Measurements from ENCODE around the gene ARHGAP28. TPM values are rescaled to one million over a fixed set of nuclear protein-coding genes. Genes with fewer than 3 reads are reported as not detected.

The ARHGAP28 gene
- total RNA-seq, 4 donors from 2014 or later = 1.1 to 26.3 (median 2.6) TPM

DNA sequence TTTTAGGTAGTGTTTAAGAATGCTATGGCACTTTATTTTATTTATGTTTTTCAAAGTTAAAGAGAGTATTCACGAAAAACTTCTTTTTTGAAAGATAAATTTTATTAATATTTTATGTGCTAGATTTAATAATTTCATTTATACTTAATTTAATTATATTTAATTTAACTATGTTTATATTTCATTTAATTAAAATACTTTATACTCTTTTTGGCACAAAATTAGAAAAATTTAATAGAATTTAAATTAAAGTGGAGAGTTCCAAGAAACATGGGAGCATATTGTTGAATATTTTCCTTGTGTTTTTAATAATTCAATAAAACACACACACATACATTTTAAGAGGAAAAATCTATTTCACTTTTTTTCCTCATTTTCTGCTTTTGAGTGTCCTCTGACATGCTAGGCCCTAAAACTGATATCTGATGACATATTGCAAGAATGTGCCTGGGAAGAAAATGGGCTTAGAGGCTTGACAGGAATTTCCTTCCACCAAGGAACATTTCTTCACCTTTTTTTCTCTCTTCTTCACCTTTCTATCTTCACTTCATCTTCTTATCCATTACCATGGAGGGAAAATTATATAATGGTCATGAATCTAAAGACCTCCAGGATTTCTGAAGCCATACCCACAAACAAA lies 15.4 kb downstream of the ARHGAP28 start:
- peaks cover 0 to 6% (median 0%) of the 10 kb centered on the region in 4 donors for H3K4me1 ChIP-seq
- no peak overlapping the region for H3K4me3 ChIP-seq
- no peaks in the 10 kb centered on the region for H3K9me3 ChIP-seq
- no peaks in the 10 kb centered on the region for H3K36me3 ChIP-seq
- H3K27ac ChIP-seq = no peak overlapping the region
- TF ChIP-seq EP300 (IDR thresholded peaks at IDR 0.05; ENCODE audit: low read depth) = no peak
- no peak for TF ChIP-seq POLR2A (IDR thresholded peaks at IDR 0.05)
- TF ChIP-seq POLR2AphosphoS5 (IDR thresholded peaks at IDR 0.05) = no peak
- no peak for TF ChIP-seq CTCF (IDR thresholded peaks at IDR 0.05)
- WGBS, 2 donors (ENCODE audit: low coverage in 1 of 2) = 74 to 88% methylated on average over 1 of the region's 1 CpG
- no peak for DNase-seq
- in situ Hi-C loops (cut with MboI; ENCODE audit: low pct_ligation_motif_present in 1 of 4, low pct_unique_long_range_greater_than_20kb in 1 of 4, low sequenced_read_pairs in 3 of 4) = no loop called here
- no peaks in the 10 kb centered on the region for H3K27me3 ChIP-seq
- intact Hi-C loops (cut with DNase I; ENCODE audit: low total_unique reads) = no loop called here

DNA sequence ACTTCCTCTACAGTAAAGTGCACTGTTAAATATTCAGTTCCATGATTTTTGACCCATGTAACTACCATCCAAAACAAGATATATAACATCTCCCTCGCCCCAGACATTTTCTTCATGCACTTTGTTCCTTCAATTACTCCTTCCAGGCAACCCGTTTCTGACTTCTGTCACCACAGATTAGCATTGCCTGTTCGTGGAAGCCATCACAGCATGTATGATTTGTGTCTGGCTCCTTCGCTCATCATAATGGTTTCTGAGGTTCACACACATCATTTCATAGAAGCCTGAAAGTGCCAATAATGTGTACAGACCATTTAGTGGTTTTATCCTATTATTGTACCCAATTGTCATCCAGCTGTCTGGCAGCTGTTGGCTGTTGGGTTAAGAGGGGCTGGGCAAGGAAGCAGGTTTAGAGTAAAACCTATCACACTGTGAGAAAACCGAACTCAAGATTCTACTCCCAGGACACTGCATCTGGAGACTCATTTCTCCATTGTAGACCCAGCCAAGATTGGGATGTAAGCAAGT lies 16.1 kb downstream of the ARHGAP28 start:
- no peak for DNase-seq
- H3K27ac ChIP-seq = no peak overlapping the region
- no peak for TF ChIP-seq POLR2AphosphoS5 (IDR thresholded peaks at IDR 0.05)
- TF ChIP-seq CTCF (IDR thresholded peaks at IDR 0.05) = no peak
- no peak for TF ChIP-seq EP300 (IDR thresholded peaks at IDR 0.05; ENCODE audit: low read depth)
- no peaks in the 10 kb centered on the region for H3K27me3 ChIP-seq
- no peaks in the 10 kb centered on the region for H3K9me3 ChIP-seq
- no peaks in the 10 kb centered on the region for H3K36me3 ChIP-seq
- WGBS, 2 donors (ENCODE audit: low coverage in 1 of 2) = 65 to 73% methylated on average over 5 of the region's 5 CpGs
- intact Hi-C loops (cut with DNase I; ENCODE audit: low total_unique reads) (no loop called here), in situ Hi-C loops (cut with MboI; ENCODE audit: low pct_ligation_motif_present in 1 of 4, low pct_unique_long_range_greater_than_20kb in 1 of 4, low sequenced_read_pairs in 3 of 4) (no loop called here)
- peaks cover 0 to 6% (median 0%) of the 10 kb centered on the region in 4 donors for H3K4me1 ChIP-seq
- H3K4me3 ChIP-seq = no peak overlapping the region

- Histone ChIP-seq H3K36me3 (no peaks in the 10 kb centered on the region), H3K27me3 (no peaks in the 10 kb centered on the region), H3K4me3 (no peak overlapping the region), H3K27ac (no peak overlapping the region), H3K9me3 (no peaks in the 10 kb centered on the region), H3K4me1 (peaks cover 0 to 2% (median under 1%) of the 10 kb centered on the region in 4 donors)
- WGBS, 2 donors (ENCODE audit: low coverage in 1 of 2) = 69 to 74% methylated on average over 2 of the region's 2 CpGs
- intact Hi-C loops (cut with DNase I; ENCODE audit: low total_unique reads) = no loop called here
- DNase-seq = no peak
- in situ Hi-C loops (cut with MboI; ENCODE audit: low pct_ligation_motif_present in 1 of 4, low pct_unique_long_range_greater_than_20kb in 1 of 4, low sequenced_read_pairs in 3 of 4) = no loop called here
- no peak for TF ChIP-seq POLR2AphosphoS5 (IDR thresholded peaks at IDR 0.05)
- TF ChIP-seq POLR2A (IDR thresholded peaks at IDR 0.05) = no peak
- no peak for TF ChIP-seq CTCF (IDR thresholded peaks at IDR 0.05)
- TF ChIP-seq EP300 (IDR thresholded peaks at IDR 0.05; ENCODE audit: low read depth) = no peak
These were observed 17.0 kb downstream of the ARHGAP28 start for GRCh38 chr18:6746386-6746960.

- Histone ChIP-seq H3K27me3 (no peaks in the 10 kb centered on the region), H3K4me1 (peaks cover 0 to 9% (median 2%) of the 10 kb centered on the region in 4 donors), H3K4me3 (no peak overlapping the region), H3K27ac (peak overlapping the region in 1 of 4 donors; percentile 36), H3K36me3 (no peaks in the 10 kb centered on the region), H3K9me3 (no peaks in the 10 kb centered on the region)
- 54% methylated on average over 2 of the region's 2 CpGs for WGBS, 2 donors (ENCODE audit: low coverage in 1 of 2)
- DNase-seq = no peak
- in situ Hi-C loops (cut with MboI; ENCODE audit: low pct_ligation_motif_present in 1 of 4, low pct_unique_long_range_greater_than_20kb in 1 of 4, low sequenced_read_pairs in 3 of 4) = no loop called here
- intact Hi-C loops (cut with DNase I; ENCODE audit: low total_unique reads) = no loop called here
- TF ChIP-seq EP300 (IDR thresholded peaks at IDR 0.05; ENCODE audit: low read depth) (no peak), POLR2AphosphoS5 (IDR thresholded peaks at IDR 0.05) (no peak), CTCF (IDR thresholded peaks at IDR 0.05) (no peak), POLR2A (IDR thresholded peaks at IDR 0.05) (no peak)
These were observed 18.1 kb downstream of the ARHGAP28 start for GRCh38 chr18:6747646-6748045.

Measured in transverse colon (tissue), 4 donors.